Glomerular endothelial cell (primary cell): ENCODE data around the gene EDEM3. TPM values are rescaled to one million over a fixed set of nuclear protein-coding genes. Genes with fewer than 3 reads are reported as not detected.

ENCODE experiments used
- DNase-seq: peaks from one replicate; pipeline ENCODE4 v3.0.0-alpha.2; 2011; ENCODE audit warnings: low read depth, low spot score; ENCODE audit errors: extremely low read depth
- total RNA-seq: library from RNA; depleted of rRNA; stranded (reverse); fragments of >200 nt; gene quantifications from 2 replicates; pipeline ENCODE4 v1.2.3, GENCODE V29; 2015

The EDEM3 gene
- total RNA-seq, 1 donor from 2014 or later, result 34.5 TPM

- no peak for DNase-seq
Measured at GRCh38 chr1:184641894-184642293, 112.8 kb downstream of the EDEM3 start.

GRCh38 chr1:184640505-184640904 lies 114.2 kb downstream of the EDEM3 start:
- DNase-seq, result no peak

Other genes with a start within 250 kb of the EDEM3 start
- gene NIBAN1, start 219.7 kb upstream of the EDEM3 start, total RNA-seq, result 5.9 and 19.7 TPM in 2 replicates